Measurements from ENCODE around the gene MSH5.

GRCh38 chr6:31760790-31761189 lies 21.0 kb downstream of the MSH5 start:
- no peak for TF ChIP-seq POLR2AphosphoS5 (IDR thresholded peaks at IDR 0.05; ENCODE audit: low read depth, low read length)
- TF ChIP-seq POLR2A (IDR thresholded peaks at IDR 0.05; ENCODE audit: low read depth, low read length) = no peak
